Mucosa of gallbladder (tissue), 1 donor: ENCODE results near the gene GABRR2. TPM values are rescaled to one million over a fixed set of nuclear protein-coding genes. Genes with fewer than 3 reads are reported as not detected.

Source experiments
- DNase-seq: peaks from one replicate; pipeline ENCODE4 v3.0.0-alpha.2; 2020; ENCODE audit warnings: low spot score
- total RNA-seq: library from RNA; stranded (reverse); gene quantifications from one replicate; pipeline ENCODE4 v1.2.1, GENCODE V29; 2021
- donor health status: DM: no; HTN: no; CAD: no.

GABRR2 gene
- total RNA-seq, 1 donor from 2014 or later, result 0.92 TPM

- no peak for DNase-seq
Observed at GRCh38 chr6:89291256-89291819, 23.8 kb downstream of the GABRR2 start.

- no peak for DNase-seq
Observed at GRCh38 chr6:89290401-89291155, 24.5 kb downstream of the GABRR2 start.

- no peak for DNase-seq
Observed at GRCh38 chr6:89289710-89290109, 25.4 kb downstream of the GABRR2 start.

GRCh38 chr6:89287351-89288028 lies 27.6 kb downstream of the GABRR2 start:
- DNase-seq, result no peak

GRCh38 chr6:89286516-89286915 lies 28.6 kb downstream of the GABRR2 start:
- no peak for DNase-seq

GRCh38 chr6:89284963-89285735 lies 29.9 kb downstream of the GABRR2 start:
- no peak for DNase-seq

GRCh38 chr6:89284081-89284480 lies 31.0 kb downstream of the GABRR2 start:
- no peak for DNase-seq

- no peak for DNase-seq
Observed at GRCh38 chr6:89282749-89283148, 32.4 kb downstream of the GABRR2 start.

- DNase-seq, result no peak
Observed at GRCh38 chr6:89281779-89282246, 33.3 kb downstream of the GABRR2 start.

- DNase-seq, result no peak
Observed at GRCh38 chr6:89278956-89279355, 36.1 kb downstream of the GABRR2 start.

- no peak for DNase-seq
Observed at GRCh38 chr6:89275900-89276299, 39.2 kb downstream of the GABRR2 start.

GRCh38 chr6:89273816-89274215 lies 41.3 kb downstream of the GABRR2 start:
- no peak for DNase-seq

- no peak for DNase-seq
Observed at GRCh38 chr6:89272596-89272995, 42.5 kb downstream of the GABRR2 start.

- DNase-seq, result no peak
Observed at GRCh38 chr6:89270951-89271721, 44.0 kb downstream of the GABRR2 start.

GRCh38 chr6:89269981-89270380 lies 45.1 kb downstream of the GABRR2 start:
- no peak for DNase-seq

- DNase-seq, result no peak
Observed at GRCh38 chr6:89269252-89269651, 45.8 kb downstream of the GABRR2 start.

GRCh38 chr6:89268776-89269175 lies 46.3 kb downstream of the GABRR2 start:
- DNase-seq, result no peak

GRCh38 chr6:89267918-89268317 lies 47.2 kb downstream of the GABRR2 start:
- DNase-seq, result no peak

- no peak for DNase-seq
Observed at GRCh38 chr6:89264296-89264695, 50.8 kb downstream of the GABRR2 start.

- no peak for DNase-seq
Observed at GRCh38 chr6:89260832-89261231, 54.3 kb downstream of the GABRR2 start.

GRCh38 chr6:89260310-89260709 lies 54.8 kb downstream of the GABRR2 start:
- no peak for DNase-seq
